Ishikawa (cell line): ENCODE measurements around the gene P4HA1.

Experiments
- CREB1 ChIP-seq: IDR thresholded peaks from 2 replicates; pipeline ENCODE4 v1.6.1; 2012; ENCODE audit warnings: low read depth
- EGR1 ChIP-seq: IDR thresholded peaks from 2 replicates; pipeline ENCODE4 v1.6.1; 2012
- EP300 ChIP-seq: IDR thresholded peaks from 2 replicates; pipeline ENCODE4 v1.6.1; 2012; ENCODE audit warnings: borderline replicate concordance
- FOXM1 ChIP-seq: IDR thresholded peaks from 2 replicates; pipeline ENCODE4 v1.6.1; 2012; ENCODE audit warnings: low read depth, borderline replicate concordance
- NFIC ChIP-seq: IDR thresholded peaks from 2 replicates; pipeline ENCODE4 v1.6.1; 2012
- RAD21 ChIP-seq: IDR thresholded peaks from 2 replicates; pipeline ENCODE4 v1.6.1; 2012; ENCODE audit warnings: low read depth
- REST ChIP-seq: IDR thresholded peaks from 2 replicates; pipeline ENCODE4 v1.6.1; 2012; ENCODE audit warnings: low read depth, mild to moderate bottlenecking
- TAF1 ChIP-seq: IDR thresholded peaks from 2 replicates; pipeline ENCODE4 v1.6.1; 2012; ENCODE audit warnings: low read depth, mild to moderate bottlenecking
- TCF12 ChIP-seq: IDR thresholded peaks from 2 replicates; pipeline ENCODE4 v1.6.1; 2012; ENCODE audit warnings: low read depth
- TEAD4 ChIP-seq: IDR thresholded peaks from 2 replicates; pipeline ENCODE4 v1.6.1; 2012
- YY1 ChIP-seq: IDR thresholded peaks from 2 replicates; pipeline ENCODE4 v1.6.1; 2012; ENCODE audit warnings: low read depth
- ZBTB7A ChIP-seq: IDR thresholded peaks from 2 replicates; pipeline ENCODE4 v1.6.1; 2012; ENCODE audit warnings: low read depth
- TF ChIP-seq, protein P1 (sequence below): IDR thresholded peaks from 2 replicates; pipeline ENCODE4 v1.6.1; 2012
- TF ChIP-seq, protein P2 (sequence below): IDR thresholded peaks from 2 replicates; pipeline ENCODE4 v1.6.1; 2012

Gene P4HA1

GRCh38 chr10:73092830-73093229 is 3.8 kb downstream of the P4HA1 start:
- TF ChIP-seq TEAD4 (no peak), NFIC (no peak), ZBTB7A (no peak)
- TF ChIP-seq, protein P1, sequence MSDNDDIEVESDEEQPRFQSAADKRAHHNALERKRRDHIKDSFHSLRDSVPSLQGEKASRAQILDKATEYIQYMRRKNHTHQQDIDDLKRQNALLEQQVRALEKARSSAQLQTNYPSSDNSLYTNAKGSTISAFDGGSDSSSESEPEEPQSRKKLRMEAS = no peak

GRCh38 chr10:73088304-73088703 is 8.4 kb downstream of the P4HA1 start:
- TF ChIP-seq, protein P2, sequence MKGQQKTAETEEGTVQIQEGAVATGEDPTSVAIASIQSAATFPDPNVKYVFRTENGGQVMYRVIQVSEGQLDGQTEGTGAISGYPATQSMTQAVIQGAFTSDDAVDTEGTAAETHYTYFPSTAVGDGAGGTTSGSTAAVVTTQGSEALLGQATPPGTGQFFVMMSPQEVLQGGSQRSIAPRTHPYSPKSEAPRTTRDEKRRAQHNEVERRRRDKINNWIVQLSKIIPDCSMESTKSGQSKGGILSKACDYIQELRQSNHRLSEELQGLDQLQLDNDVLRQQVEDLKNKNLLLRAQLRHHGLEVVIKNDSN = no peak

DNA sequence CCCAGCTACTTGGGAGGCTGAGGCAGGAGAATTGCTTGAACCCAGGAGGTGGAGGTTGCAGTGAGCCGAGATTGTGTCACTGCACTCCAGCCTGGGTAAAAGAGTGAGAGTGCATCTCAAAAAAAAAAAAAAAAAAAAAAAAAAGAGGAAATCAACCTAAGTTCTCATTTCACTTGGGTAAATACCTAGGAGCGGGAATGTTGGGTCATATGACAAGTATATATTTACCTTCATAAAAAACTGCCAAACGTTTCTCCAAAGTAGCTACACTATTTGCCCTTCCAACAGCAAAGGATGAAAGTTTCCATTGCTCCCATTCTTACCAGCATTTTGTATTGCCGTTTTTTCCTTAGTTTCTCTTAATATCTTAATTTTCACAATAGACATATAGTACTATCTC is 9.8 kb downstream of the P4HA1 start:
- no peak for TF ChIP-seq RAD21
- no peak for TF ChIP-seq TEAD4
- TF ChIP-seq EP300 = no peak
- TF ChIP-seq TCF12 = no peak
- TF ChIP-seq YY1 = no peak
- TF ChIP-seq, protein P1 = no peak
- TF ChIP-seq, protein P2 = no peak
- TF ChIP-seq TAF1 = no peak
- TF ChIP-seq CREB1 = no peak
- no peak for TF ChIP-seq FOXM1
- TF ChIP-seq NFIC = no peak

DNA sequence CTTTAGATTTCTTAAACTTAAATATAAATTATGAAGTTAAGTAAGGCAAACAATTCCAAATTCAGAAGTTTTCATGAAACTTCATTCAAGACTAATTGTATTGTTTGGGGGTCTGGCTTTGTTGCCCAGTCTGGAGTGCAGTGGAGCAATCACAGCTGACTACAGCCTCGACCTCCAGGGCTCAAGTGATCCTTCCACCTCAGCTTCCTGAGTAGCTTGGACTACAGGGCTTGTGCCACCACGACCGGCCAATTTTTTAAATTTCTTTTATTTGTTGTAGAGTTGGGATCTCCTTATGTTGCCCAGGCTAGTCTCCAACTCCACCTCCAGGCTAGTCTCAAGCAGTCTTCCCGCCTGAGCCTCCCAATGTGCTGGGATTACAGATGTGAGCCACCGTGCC is 12.5 kb downstream of the P4HA1 start:
- TF ChIP-seq, protein P1 = no peak
- no peak for TF ChIP-seq EGR1
- no peak for TF ChIP-seq EP300
- TF ChIP-seq ZBTB7A = no peak
- no peak for TF ChIP-seq YY1
- TF ChIP-seq, protein P2 = no peak
- no peak for TF ChIP-seq REST
- TF ChIP-seq TCF12 = no peak
- no peak for TF ChIP-seq FOXM1
- no peak for TF ChIP-seq CREB1
- no peak for TF ChIP-seq RAD21

GRCh38 chr10:73083221-73083620 is 13.4 kb downstream of the P4HA1 start:
- TF ChIP-seq REST = no peak
- no peak for TF ChIP-seq TEAD4
- TF ChIP-seq, protein P2 = no peak
- no peak for TF ChIP-seq NFIC
- no peak for TF ChIP-seq ZBTB7A
- no peak for TF ChIP-seq TAF1
- TF ChIP-seq, protein P1 = no peak
- TF ChIP-seq EP300 = no peak
- no peak for TF ChIP-seq TCF12
- TF ChIP-seq YY1 = no peak
- TF ChIP-seq CREB1 = no peak
- no peak for TF ChIP-seq RAD21
- no peak for TF ChIP-seq EGR1
